Endodermal cell (in vitro differentiated cells): ENCODE measurements around the gene P4HTM. TPM values are rescaled to one million over a fixed set of nuclear protein-coding genes. Genes with fewer than 3 reads are reported as not detected.

Experiments
- DNase-seq: peaks from one replicate; pipeline ENCODE4 v3.0.0-alpha.2; 2017
- H3K27ac ChIP-seq: 2 replicates; pipeline ENCODE4 v1.5.1; 2013; ENCODE audit warnings: mild to moderate bottlenecking, low read depth, low read length, moderate library complexity
- H3K27me3 ChIP-seq: 2 replicates; pipeline ENCODE4 v1.6.1; 2013; ENCODE audit warnings: mild to moderate bottlenecking, low read length, moderate library complexity; ENCODE audit not compliant: insufficient read depth, control insufficient read depth, poor library complexity, severe bottlenecking
- H3K36me3 ChIP-seq: 2 replicates; pipeline ENCODE4 v1.7.0; 2013; ENCODE audit warnings: mild to moderate bottlenecking, low read length, moderate library complexity; ENCODE audit not compliant: control insufficient read depth, insufficient read depth
- H3K4me1 ChIP-seq: one replicate; pipeline ENCODE4 v1.7.0; 2013; ENCODE audit warnings: low read length; ENCODE audit not compliant: control insufficient read depth, insufficient read depth
- H3K4me3 ChIP-seq: 2 replicates; pipeline ENCODE4 v1.5.1; 2013; ENCODE audit warnings: mild to moderate bottlenecking, low read length, moderate library complexity
- H3K9ac ChIP-seq: 2 replicates; pipeline ENCODE4 v1.6.1; 2013; ENCODE audit warnings: mild to moderate bottlenecking, low read length, moderate library complexity; ENCODE audit not compliant: poor library complexity, severe bottlenecking; ENCODE audit errors: extremely low read depth
- H3K9me3 ChIP-seq: 2 replicates; pipeline ENCODE4 v1.6.1; 2013; ENCODE audit warnings: mild to moderate bottlenecking, low read length, moderate library complexity; ENCODE audit not compliant: control insufficient read depth
- H3K27ac Mint-ChIP-seq: 2 replicates; pipeline ENCODE4 v1.8.0; 2020; ENCODE audit warnings: mixed read lengths
- H3K27me3 Mint-ChIP-seq: 2 replicates; pipeline ENCODE4 v1.8.0; 2021; ENCODE audit warnings: mild to moderate bottlenecking, mixed read lengths; ENCODE audit not compliant: insufficient read depth
- H3K36me3 Mint-ChIP-seq: 2 replicates; pipeline ENCODE4 v1.8.0; 2020; ENCODE audit warnings: low read depth, mixed read lengths
- H3K4me1 Mint-ChIP-seq: 2 replicates; pipeline ENCODE4 v1.8.0; 2020; ENCODE audit warnings: mixed read lengths
- H3K4me3 Mint-ChIP-seq: 2 replicates; pipeline ENCODE4 v1.8.0; 2020; ENCODE audit warnings: mild to moderate bottlenecking, moderate library complexity, mixed read lengths
- H3K9me3 Mint-ChIP-seq: 2 replicates; pipeline ENCODE4 v1.8.0; 2020; ENCODE audit warnings: mild to moderate bottlenecking, mixed read lengths
- WGBS, 2 experiments: methylation state at CpG; one replicate each; pipeline versions ENCODE4 v1.1.5 to v1.1.7; 2013; ENCODE audit warnings: missing lambda C conversion rate in 2 of 2, mixed read lengths in 1 of 2; ENCODE audit not compliant: insufficient coverage in 1 of 2, insufficient read length in 1 of 2; 5-methylcytosine and 5-hydroxymethylcytosine counted together
- total RNA-seq, 2 donors: library from RNA; stranded (reverse); fragmentation: NEBNext Ultra II Directional in 1 of 2; extraction: Animal tissue kit (Norgen Biotek cat#: 25700) in 1 of 2; gene quantifications; 2 replicates in 1 of 2; 3 replicates in 1 of 2; pipeline ENCODE4 v1.2.1, GENCODE V29; 2021
- TF ChIP-seq, protein P1 (sequence below): fragments of 200-600 bp; sonication (generic); conservative IDR thresholded peaks from 2 replicates; pipeline ENCODE4 v1.5.0; 2021; ENCODE audit warnings: antibody characterized with exemption, mild to moderate bottlenecking

Gene P4HTM
- total RNA-seq, 2 donors from 2014 or later = 12.4 to 17.6 TPM

DNA sequence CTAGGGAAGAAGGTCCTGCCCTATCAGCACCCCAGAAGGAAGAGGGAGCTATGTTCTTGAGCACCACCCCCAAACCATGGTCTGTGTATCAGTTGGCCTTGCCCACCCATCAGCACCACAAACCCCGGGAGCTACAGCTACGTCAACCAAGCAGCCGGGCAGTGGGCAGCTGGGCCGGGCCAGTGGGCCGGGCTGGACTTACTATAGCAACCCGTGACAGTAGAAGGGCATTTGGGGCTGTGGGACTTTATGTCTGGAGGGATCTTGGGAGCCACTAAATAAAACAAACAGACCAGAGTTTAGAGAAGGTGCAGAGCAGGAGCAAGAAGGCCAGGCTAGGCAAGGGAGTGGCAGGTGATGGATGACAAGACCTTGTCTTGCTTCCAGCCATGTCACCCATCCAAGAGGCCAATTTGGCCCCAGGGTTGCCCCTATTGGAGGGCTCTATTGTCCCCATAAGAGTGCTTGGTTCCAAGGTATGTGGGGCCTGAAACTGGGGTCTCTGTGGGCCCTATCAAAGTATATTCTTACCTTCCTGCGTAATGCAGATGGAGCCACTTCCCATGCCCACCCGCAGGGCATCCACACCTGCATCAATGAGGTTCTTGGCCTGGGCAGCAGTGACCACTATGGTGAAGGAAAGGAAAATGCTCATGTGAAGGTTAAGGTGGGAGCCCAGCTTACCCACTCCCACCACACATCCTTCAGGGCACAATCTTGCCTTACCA, 35.9 kb downstream of the P4HTM start:
- H3K4me3 ChIP-seq = no peak overlapping the region
- no peak overlapping the region for H3K4me3 Mint-ChIP-seq
- H3K4me1 ChIP-seq = peaks cover 6% of the 10 kb centered on the region
- peaks cover 66% of the 10 kb centered on the region for H3K36me3 ChIP-seq
- WGBS, 2 experiments = 96 to 100% methylated on average over 1 to 8 of the region's 8 CpGs
- no peaks in the 10 kb centered on the region for H3K27me3 Mint-ChIP-seq
- TF ChIP-seq, protein P1, sequence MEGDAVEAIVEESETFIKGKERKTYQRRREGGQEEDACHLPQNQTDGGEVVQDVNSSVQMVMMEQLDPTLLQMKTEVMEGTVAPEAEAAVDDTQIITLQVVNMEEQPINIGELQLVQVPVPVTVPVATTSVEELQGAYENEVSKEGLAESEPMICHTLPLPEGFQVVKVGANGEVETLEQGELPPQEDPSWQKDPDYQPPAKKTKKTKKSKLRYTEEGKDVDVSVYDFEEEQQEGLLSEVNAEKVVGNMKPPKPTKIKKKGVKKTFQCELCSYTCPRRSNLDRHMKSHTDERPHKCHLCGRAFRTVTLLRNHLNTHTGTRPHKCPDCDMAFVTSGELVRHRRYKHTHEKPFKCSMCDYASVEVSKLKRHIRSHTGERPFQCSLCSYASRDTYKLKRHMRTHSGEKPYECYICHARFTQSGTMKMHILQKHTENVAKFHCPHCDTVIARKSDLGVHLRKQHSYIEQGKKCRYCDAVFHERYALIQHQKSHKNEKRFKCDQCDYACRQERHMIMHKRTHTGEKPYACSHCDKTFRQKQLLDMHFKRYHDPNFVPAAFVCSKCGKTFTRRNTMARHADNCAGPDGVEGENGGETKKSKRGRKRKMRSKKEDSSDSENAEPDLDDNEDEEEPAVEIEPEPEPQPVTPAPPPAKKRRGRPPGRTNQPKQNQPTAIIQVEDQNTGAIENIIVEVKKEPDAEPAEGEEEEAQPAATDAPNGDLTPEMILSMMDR = no peak
- no peaks in the 10 kb centered on the region for H3K9me3 ChIP-seq
- no peak overlapping the region for H3K27ac ChIP-seq
- H3K36me3 Mint-ChIP-seq = peaks cover 58% of the 10 kb centered on the region
- no peaks in the 10 kb centered on the region for H3K27me3 ChIP-seq
- no peak overlapping the region for H3K9ac ChIP-seq
- DNase-seq = no peak
- peaks cover 20% of the 10 kb centered on the region for H3K4me1 Mint-ChIP-seq
- no peaks in the 10 kb centered on the region for H3K9me3 Mint-ChIP-seq
- H3K27ac Mint-ChIP-seq = no peak overlapping the region

DNA sequence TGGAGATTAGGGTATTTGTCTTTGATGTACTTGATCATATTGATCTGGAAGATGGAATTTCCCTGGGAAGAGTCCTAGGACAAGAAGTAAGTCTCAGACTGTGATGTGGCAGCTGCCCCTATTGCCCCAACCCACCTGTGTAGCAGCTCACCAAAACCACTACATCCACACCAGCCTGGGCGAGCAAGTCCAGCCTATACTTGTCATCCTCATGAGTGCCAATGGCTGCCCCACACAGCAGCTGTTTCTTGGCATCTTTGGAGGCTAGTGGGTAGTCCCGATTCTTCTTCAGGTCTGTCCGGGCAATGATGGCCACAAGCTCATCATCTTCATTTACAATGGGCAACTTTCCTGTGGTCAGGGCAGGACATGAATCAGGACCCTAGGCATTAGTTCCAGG, 36.5 kb downstream of the P4HTM start:
- H3K4me3 Mint-ChIP-seq = no peak overlapping the region
- peaks cover 6% of the 10 kb centered on the region for H3K4me1 ChIP-seq
- no peaks in the 10 kb centered on the region for H3K27me3 ChIP-seq
- no peak for DNase-seq
- no peak overlapping the region for H3K9ac ChIP-seq
- H3K4me3 ChIP-seq = no peak overlapping the region
- WGBS, 2 experiments = 94 to 96% methylated on average over 3 of the region's 3 CpGs
- no peaks in the 10 kb centered on the region for H3K9me3 Mint-ChIP-seq
- peaks cover 72% of the 10 kb centered on the region for H3K36me3 ChIP-seq
- H3K9me3 ChIP-seq = no peaks in the 10 kb centered on the region
- H3K36me3 Mint-ChIP-seq = peaks cover 62% of the 10 kb centered on the region
- TF ChIP-seq, protein P1 = no peak
- H3K27ac ChIP-seq = no peak overlapping the region
- H3K4me1 Mint-ChIP-seq = peaks cover 20% of the 10 kb centered on the region
- H3K27ac Mint-ChIP-seq = no peak overlapping the region
- no peaks in the 10 kb centered on the region for H3K27me3 Mint-ChIP-seq

DNA sequence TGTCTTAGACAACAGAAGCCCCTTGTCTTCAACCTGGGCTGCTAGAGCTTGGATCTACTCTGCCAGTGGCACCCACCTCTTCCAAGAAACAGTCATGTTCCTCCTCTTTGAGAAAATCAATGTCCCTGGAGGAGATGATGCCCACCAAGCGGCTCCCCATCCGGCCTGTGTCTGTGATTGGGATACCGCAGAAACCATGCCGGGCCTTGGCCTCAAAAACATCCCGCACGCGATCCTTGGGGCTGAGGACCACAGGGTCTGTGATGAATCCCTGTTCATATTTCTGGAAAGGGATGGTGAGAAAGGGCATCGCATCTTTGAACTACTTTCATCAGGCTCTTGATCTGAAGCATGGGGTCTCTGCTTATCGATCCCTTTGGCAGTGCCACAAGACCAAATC, 37.6 kb downstream of the P4HTM start:
- Mint-ChIP-seq H3K9me3 (no peaks in the 10 kb centered on the region), H3K36me3 (peaks cover 71% of the 10 kb centered on the region)
- no peak overlapping the region for H3K9ac ChIP-seq

More for the DNA sequence above, 37.6 kb downstream of the P4HTM start:
- no peaks in the 10 kb centered on the region for H3K27me3 Mint-ChIP-seq
- TF ChIP-seq, protein P1 = no peak
- H3K27me3 ChIP-seq = no peaks in the 10 kb centered on the region
- 97 to 100% methylated on average over 9 of the region's 9 CpGs for WGBS, 2 experiments
- H3K36me3 ChIP-seq = peaks cover 83% of the 10 kb centered on the region
- H3K4me1 ChIP-seq = peaks cover 6% of the 10 kb centered on the region
- no peak overlapping the region for H3K27ac Mint-ChIP-seq
- no peak for DNase-seq
- H3K4me1 Mint-ChIP-seq = peaks cover 20% of the 10 kb centered on the region
- H3K9me3 ChIP-seq = no peaks in the 10 kb centered on the region
- no peak overlapping the region for H3K27ac ChIP-seq
- peak overlapping the region; percentile 79 for H3K4me3 Mint-ChIP-seq
- H3K4me3 ChIP-seq = peak overlapping the region; percentile 77
